Measurements from ENCODE around the gene FAM20C.

The FAM20C gene

GRCh38 chr7:209906-210305 is 17.5 kb downstream of the FAM20C start:
- DNase-seq (ENCODE audit: low read depth) = no peak

GRCh38 chr7:210401-210925 is 18.1 kb downstream of the FAM20C start:
- no peak for DNase-seq (ENCODE audit: low read depth)

DNA sequence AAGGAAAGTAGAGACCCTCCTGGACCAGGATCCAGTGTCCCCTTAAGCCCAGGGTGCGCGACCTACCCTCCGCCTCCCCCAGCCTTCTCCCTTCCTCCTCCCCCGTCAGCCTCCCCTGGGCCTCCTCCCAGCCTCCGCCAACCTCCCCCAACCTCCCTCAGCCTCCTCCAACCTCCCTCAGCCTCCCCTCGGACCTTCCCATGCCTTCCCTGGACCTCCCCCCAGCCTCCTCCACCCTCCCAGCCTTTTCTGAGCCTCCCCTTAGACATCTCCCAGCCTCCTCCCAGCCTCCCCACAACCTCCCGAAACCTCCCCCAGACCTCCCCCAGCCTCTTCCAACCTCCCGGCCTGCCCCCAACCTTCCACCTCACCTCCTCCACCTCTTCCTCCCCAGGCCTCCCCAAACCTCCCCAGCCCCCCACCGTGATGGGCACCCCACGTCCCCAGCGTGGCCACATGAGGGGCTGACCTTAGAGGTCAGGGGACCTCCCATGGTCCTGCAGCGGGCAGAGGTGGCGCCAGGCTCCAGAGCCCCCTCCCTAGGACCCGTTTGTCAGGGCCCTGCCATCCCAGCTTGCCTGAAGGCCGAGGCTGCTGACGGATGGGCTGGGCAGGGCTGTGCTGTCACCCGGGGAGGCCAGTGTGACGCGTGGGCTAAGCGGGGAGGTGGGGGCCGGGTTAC is 18.8 kb downstream of the FAM20C start:
- DNase-seq (ENCODE audit: low read depth) = no peak

DNA sequence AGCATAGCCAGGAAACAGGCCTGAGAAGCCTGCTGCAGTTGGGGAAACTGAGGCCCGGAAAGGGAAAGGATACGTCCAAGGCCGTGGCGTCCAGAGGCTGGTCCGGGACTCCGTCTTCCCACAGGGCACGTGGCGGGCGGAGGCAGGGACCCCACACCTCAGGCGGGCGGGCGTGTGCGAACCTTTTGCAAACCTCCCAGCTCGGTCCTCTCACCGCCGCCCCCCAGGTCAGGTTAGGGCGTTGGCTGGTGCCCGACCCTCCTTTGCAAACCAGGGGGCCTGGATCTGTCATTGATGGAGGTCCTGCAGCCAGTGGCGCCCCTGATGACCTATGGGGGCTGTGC is 19.3 kb downstream of the FAM20C start:
- no peak for DNase-seq (ENCODE audit: low read depth)

DNA sequence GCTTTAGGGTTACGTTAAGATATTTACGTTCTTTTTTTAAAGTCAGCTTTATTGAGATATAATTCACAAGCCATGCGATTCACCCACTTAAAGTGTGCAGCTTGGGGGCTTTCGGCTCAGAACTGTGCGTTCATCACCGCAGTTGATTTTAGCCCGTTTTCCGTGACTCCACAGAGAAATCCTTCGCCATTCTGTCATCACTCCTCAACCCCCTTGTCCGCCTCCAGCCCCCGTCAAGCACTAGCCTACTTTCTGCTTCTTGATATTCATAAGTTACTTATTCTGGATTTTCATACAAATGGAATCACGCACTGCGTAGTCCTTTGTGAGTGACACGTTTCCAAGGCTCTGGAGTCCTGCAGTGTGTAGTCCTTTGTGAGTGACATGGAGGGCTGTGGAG is 20.4 kb downstream of the FAM20C start:
- no peak for DNase-seq (ENCODE audit: low read depth)

DNA sequence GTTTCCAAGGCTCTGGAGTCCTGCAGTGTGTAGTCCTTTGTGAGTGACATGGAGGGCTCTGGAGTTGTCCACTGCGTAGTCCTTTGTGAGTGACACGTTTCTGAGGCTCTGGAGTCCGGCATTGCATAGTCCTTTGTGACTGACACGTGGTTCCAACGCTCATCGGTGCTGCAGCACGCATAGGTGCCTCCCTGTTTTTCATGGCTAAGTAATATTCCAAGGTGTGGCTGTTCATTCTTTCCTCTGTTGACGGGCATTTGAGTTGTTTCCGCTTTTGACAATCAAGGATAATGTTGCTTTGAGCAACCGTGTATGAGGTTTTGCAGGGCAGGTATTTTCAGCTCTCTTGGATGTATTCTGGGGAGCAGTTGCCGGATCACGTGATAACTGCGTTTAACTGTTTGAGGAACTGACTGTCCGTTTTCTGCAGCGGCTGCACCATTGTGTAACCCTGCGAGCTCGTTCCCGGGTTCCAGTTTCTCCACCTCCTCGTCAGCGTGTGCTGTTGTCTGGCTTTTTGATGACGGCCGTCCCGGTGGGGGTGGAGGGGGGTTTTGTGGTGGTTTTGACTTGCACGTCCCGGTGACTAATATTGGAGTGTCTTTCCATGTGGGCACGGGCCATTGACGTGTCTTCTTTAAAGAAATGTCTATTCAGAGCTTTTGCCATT is 21.1 kb downstream of the FAM20C start:
- DNase-seq (ENCODE audit: low read depth) = no peak

GRCh38 chr7:214410-215212 is 22.2 kb downstream of the FAM20C start:
- DNase-seq (ENCODE audit: low read depth) = no peak

DNA sequence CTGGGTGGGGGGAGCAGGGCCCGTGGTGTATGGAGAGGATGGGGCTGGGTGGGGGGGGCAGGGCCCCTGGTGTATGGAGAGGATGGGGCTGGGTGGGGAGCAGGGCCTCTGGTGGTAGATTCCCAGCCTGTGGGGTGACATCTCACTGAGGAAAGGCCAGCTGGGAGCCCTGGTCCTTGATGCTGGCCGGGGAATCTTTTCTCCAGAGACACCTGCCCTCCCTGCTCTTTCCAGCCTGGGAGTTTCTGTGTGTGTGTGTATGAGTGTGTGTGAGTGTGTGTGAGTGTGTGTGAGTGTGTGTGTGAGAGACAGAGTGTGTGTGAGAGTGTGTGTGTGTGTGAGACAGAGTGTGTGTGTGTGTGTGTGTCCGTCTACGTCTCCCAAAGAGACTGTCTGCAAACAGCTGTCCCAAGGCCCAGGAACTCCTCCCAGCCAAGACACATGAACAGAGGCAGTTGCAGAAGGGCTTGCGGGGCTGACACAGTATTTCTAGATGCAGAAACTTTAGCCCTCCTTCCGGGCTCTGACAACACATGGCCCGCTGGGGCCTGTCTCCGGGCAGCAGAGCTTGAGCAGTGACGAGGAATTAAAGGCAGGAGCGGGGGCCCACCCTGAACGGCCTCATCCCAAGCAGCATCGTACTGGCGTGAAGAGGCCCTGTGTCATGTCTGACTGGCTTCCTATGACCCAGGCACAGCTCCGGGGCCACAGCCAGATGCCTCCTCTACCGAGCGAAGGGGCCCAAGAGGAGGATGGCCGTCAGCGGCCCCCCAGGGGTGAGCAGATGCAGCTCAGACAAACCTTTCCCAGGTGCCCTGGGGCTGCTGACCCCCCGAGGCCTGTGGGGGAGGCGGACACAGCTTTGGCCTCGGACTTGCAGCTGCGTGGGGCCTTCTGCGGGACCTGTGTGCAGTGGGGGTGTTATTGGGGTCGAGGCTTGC is 24.3 kb downstream of the FAM20C start:
- DNase-seq (ENCODE audit: low read depth) = no peak

GRCh38 chr7:217781-218180 is 25.4 kb downstream of the FAM20C start:
- no peak for DNase-seq (ENCODE audit: low read depth)

DNA sequence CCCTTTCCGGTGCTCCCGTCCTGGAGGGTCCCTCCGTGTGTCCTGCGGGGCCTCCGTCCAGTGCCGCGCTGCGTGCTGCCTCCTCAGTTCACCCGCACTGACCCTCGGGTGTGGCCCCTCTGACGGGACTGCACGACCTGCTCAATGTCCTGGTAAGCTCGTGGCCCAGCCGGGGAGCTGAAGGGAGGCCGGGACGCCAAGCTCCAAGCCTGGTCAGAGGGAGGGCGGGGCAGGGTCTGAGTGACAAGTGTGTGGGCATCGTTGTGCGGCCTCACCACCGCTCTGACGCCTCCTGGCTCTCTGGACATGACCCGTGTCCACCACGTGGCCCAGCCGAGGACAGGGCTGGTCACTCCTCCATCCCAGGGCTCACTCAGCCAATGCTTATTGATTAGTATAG is 25.9 kb downstream of the FAM20C start:
- DNase-seq (ENCODE audit: low read depth) = no peak

GRCh38 chr7:218896-219580 is 26.7 kb downstream of the FAM20C start:
- no peak for DNase-seq (ENCODE audit: low read depth)

- DNase-seq (ENCODE audit: low read depth) = no peak
Observed at GRCh38 chr7:219581-220150, 27.3 kb downstream of the FAM20C start.

GRCh38 chr7:220151-220841 is 27.9 kb downstream of the FAM20C start:
- no peak for DNase-seq (ENCODE audit: low read depth)

DNA sequence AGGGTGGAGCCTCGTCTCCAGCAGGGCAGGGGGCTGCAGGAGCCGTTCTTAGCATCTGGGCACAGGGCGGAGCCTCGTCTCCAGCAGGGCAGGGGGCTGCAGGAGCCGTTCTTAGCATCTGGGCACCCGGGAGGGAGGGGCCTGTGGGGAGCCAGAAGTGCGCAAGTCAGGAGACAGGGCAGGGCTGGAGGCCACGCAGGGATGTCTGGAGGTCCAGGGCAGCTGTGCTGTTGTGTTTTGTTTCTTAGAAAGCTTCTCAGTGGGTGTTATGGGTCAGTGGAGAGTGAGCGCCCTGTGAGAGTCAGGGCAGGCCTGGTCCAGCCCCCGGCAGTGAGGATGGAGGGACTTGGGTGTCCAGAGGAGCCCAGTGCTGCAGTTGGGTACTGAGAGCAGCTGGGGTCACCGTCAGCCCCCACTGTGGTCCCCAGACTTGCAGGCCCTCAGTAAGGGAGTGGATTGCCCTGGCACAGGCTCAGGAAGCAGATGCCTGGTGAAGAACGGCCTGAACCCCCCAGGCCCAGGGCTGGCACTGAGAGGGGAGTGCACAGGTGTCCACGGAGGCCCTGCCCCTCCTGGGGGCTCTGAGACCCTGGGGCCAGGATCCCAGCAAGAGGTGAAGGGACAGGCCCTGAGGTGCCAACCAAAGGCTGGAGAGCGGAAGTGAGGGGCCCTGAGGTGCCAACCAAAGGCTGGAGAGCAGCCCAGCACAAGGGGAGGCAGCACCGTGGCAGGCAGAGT is 29.8 kb downstream of the FAM20C start:
- no peak for DNase-seq (ENCODE audit: low read depth)

GRCh38 chr7:222716-223041 is 30.3 kb downstream of the FAM20C start:
- no peak for DNase-seq (ENCODE audit: low read depth)

DNA sequence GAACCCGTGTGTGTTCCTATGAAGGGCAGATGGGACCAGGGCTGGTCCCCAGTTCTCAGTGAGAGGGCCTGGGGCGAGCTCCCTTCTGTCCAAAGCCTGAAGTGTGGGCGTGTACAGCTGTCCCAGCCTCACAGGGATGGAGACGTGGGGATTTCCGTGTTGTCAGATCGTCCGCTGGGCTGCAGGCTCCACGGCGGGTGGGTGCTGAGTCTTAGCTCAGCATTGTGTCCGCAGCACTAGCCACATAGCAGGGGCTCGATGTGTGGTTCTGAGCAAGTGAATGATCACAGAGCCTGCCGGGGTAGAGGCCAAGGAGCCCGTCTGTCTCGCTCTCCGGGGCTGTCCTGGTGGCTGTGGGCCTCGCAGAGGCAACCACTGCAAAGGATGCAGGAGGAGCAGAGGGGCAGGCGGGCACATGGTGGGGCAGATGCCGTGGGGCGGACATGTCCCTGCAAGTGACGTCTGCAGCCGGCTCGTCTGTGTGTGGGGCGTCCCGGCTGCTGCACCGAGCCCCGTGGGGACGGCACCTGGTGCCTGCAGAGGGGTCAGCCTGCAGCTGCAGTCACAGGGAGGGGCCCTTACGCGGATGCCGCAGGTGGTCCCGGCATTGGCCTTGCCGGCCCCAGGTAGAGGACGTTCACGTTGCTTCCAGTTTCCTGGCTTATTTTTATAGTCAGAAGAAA is 30.9 kb downstream of the FAM20C start:
- DNase-seq (ENCODE audit: low read depth) = no peak

GRCh38 chr7:223861-224260 is 31.5 kb downstream of the FAM20C start:
- no peak for DNase-seq (ENCODE audit: low read depth)

- DNase-seq (ENCODE audit: low read depth) = no peak
Observed at GRCh38 chr7:226281-226895, 34.0 kb downstream of the FAM20C start.

- DNase-seq (ENCODE audit: low read depth) = no peak
Observed at GRCh38 chr7:227926-228325, 35.6 kb downstream of the FAM20C start.
